RPMI7951 (cell line): Measurements from ENCODE around the gene MKI67. TPM values are rescaled to one million over a fixed set of nuclear protein-coding genes. Genes with fewer than 3 reads are reported as not detected.
"Not testable (repeated sequence)": the region's sequence is repeated elsewhere in the genome, so short reads cannot be mapped to it uniquely, and the experiment has no call there.

Experiments
- DNase-seq: peaks from one replicate; pipeline ENCODE4 v3.0.0-alpha.2; 2012; ENCODE audit warnings: low read depth
- total RNA-seq: library from RNA; depleted of rRNA; stranded (reverse); fragments of >200 nt; shearing (Covaris generic); gene quantifications from 2 replicates; pipeline ENCODE4 v1.2.3, GENCODE V29; 2014; rRNA removed

Gene MKI67, protein sequence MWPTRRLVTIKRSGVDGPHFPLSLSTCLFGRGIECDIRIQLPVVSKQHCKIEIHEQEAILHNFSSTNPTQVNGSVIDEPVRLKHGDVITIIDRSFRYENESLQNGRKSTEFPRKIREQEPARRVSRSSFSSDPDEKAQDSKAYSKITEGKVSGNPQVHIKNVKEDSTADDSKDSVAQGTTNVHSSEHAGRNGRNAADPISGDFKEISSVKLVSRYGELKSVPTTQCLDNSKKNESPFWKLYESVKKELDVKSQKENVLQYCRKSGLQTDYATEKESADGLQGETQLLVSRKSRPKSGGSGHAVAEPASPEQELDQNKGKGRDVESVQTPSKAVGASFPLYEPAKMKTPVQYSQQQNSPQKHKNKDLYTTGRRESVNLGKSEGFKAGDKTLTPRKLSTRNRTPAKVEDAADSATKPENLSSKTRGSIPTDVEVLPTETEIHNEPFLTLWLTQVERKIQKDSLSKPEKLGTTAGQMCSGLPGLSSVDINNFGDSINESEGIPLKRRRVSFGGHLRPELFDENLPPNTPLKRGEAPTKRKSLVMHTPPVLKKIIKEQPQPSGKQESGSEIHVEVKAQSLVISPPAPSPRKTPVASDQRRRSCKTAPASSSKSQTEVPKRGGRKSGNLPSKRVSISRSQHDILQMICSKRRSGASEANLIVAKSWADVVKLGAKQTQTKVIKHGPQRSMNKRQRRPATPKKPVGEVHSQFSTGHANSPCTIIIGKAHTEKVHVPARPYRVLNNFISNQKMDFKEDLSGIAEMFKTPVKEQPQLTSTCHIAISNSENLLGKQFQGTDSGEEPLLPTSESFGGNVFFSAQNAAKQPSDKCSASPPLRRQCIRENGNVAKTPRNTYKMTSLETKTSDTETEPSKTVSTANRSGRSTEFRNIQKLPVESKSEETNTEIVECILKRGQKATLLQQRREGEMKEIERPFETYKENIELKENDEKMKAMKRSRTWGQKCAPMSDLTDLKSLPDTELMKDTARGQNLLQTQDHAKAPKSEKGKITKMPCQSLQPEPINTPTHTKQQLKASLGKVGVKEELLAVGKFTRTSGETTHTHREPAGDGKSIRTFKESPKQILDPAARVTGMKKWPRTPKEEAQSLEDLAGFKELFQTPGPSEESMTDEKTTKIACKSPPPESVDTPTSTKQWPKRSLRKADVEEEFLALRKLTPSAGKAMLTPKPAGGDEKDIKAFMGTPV (N-terminal part only)
- total RNA-seq: 41.8 and 48.5 TPM in 2 replicates

GRCh38 chr10:128125944-128126764 is at the start of gene MKI67:
TSS of gene MKI67 (minus strand) at chr10:128126423. CDS start at chr10:128125667, 756 bp downstream.
- DNase-seq: peak; percentile 89

DNA sequence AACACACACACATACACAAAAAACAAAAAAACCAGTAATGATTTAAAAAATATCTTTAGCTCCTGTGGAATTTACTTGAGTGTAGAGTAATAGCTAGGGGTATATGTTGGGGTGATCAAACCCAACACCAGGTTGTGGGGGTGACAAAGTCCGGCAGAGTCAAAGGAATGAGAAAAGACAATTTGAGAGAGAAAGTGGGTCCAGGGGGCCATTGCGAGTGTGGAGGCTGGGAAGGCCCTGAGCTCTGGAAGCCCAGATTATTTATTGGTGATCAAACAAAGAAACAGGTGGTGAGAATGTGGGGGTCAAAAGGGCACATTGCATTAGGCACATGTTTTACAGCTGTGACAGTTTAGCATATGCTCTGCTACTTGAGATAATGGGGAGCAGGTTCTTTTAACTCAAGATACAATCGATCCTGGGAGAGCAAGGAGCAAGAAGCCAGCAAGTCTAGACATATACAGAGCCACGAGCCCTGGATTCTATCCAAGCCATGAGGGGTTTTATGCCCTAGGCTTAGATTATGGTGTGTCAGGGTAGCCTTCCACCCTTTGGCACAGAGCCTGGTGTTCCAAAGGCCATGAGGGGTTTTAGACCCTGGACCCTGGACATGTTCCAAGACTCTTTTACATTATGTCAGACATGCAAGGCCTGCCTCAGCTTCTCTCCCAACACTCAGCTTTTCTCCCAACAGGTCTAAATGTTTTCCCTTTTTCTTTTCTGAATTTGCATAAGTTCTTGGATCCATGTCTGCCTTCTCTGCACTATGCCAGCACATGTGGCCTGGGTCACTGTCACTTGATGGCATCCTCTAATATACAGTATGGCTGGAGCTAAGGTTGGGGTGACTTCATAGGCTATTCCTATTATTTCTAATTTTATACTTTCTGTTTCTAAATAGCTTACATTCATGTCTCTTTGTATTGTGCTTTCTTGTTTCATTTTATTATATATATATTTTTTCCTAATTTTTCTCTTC is 48.6 kb upstream of the MKI67 start:
- no peak for DNase-seq

DNA sequence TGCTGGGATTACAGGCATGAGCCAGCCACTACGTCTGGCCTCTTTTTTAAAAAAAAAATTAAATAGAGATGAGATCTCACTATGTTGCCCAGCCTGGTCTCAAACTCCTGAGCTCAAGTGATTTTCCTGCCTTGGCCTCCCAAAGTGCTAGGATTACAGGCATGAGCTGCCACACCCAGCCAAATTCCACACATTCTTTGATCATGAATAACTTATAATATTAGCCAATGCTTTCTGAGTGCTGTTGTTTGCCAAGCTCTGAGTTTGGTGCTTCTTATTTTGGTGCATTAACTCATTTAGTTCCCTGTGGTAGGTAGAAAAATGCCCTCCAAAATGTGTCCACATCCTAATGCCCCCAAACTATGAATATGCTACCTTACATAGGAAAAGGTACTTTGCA is 47.2 kb upstream of the MKI67 start:
- DNase-seq: no peak

DNA sequence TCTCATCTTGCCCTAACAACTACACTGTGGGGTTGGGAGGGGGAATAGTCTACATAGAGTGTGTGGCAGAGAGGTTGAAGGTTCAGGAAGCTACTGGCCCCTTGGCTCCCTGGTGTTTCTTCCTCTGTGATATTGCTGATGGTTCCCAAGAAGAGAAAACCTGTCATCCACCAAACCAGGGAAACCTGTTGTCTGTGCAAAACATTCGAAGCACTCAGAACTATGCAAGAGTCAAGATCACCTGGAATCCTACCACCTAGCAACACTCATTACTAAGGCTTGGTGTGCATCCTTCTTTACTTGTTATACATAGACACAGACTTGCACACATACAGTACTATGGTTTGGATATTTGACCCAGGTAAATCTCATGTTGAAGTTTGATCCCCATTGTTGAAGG is 46.5 kb upstream of the MKI67 start:
- no peak for DNase-seq

GRCh38 chr10:128169811-128170379 is 43.7 kb upstream of the MKI67 start:
- DNase-seq: no peak

DNA sequence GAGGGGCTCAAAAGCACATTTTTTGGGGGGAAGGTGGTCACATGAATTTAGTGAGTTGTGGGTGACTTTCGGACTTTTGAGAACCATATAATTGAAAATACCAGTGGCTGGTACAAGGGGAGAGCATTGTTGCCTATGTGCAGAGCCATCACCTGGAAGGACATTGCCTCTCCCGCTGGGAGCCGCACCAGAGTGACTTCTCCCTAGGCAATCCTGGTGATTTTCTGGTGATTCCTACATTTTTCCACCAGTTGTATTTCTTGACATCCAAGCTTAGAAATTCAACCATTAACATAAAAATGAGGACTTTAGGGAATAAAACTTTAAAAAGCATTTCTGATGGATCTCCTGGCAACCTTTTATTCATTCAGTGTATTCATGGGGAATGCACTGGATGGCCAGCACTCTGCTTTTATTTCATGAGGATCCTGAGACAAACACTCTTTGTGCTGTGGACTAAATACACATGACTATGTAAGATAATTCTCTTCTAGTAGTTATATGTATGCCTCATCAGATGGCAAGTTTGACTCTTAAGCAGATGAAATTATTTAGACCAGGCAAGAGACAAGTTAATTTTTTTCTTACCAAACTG is 41.8 kb upstream of the MKI67 start:
- DNase-seq: no peak

GRCh38 chr10:128167123-128167522 is 40.9 kb upstream of the MKI67 start:
- DNase-seq: not testable (repeated sequence)

DNA sequence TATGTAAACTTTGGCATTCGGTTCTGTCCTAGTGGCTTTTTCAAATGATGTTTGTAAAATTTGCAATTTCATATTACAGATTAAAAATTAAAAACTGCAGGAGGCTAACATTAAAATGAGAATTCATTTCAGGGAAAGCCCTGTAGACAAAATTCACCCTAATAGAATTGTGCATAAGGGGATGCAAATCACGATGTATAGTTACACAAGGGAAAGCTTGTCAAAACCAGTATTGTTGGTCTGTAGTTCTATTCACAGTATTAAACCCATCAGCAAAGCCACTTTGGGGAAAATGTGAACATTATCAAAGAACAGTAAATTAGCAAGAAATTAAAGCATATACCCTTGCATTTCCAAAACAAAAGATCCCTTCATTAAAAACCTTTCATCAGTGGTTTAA is 39.9 kb upstream of the MKI67 start:
- no peak for DNase-seq

DNA sequence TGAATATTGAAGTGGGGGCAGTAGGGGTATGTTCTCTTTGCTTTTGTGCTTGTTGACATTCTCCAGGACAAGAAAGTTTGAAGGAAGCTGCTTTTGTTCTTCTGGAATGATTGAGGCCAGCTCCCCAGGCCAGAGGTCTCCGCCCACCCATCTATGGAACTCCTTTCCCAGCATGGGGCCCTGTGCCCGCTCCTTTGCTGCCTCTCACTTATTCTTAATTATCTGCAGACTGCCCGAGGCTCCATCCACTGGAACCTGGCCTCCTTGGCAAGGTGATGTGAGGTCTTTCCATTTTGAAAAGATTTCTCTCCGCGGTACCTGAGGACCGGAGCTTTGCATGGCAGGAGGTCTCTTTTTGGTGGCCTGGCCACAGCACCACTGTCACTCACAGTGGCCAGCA is 39.3 kb upstream of the MKI67 start:
- DNase-seq: no peak

DNA sequence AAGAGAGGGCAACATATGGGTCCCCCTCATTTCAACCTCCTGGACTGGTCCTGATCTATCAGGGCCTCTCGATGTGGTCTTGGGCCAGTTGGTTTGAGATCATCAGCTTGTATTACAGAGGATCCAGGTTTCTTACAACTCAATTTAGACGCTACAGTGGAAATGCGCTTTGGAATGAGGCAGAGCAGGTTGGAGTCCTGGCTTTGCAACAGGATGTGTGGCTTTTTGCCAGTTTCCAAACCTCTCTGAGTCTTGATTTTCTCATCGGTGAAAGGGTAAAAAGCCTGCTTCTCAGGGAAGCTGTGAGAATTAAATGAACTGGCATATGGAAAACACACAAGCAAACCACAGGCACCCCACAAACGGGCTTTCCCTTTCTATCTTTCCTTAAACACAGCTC is 37.5 kb upstream of the MKI67 start:
- DNase-seq: no peak

- no peak for DNase-seq
Observed at GRCh38 chr10:128161031-128161430, 34.8 kb upstream of the MKI67 start.

- DNase-seq: no peak
Observed at GRCh38 chr10:128160297-128160711, 34.1 kb upstream of the MKI67 start.

- no peak for DNase-seq
Observed at GRCh38 chr10:128158021-128158795, 32.0 kb upstream of the MKI67 start.

- DNase-seq: no peak
Observed at GRCh38 chr10:128156999-128157755, 31.0 kb upstream of the MKI67 start.

DNA sequence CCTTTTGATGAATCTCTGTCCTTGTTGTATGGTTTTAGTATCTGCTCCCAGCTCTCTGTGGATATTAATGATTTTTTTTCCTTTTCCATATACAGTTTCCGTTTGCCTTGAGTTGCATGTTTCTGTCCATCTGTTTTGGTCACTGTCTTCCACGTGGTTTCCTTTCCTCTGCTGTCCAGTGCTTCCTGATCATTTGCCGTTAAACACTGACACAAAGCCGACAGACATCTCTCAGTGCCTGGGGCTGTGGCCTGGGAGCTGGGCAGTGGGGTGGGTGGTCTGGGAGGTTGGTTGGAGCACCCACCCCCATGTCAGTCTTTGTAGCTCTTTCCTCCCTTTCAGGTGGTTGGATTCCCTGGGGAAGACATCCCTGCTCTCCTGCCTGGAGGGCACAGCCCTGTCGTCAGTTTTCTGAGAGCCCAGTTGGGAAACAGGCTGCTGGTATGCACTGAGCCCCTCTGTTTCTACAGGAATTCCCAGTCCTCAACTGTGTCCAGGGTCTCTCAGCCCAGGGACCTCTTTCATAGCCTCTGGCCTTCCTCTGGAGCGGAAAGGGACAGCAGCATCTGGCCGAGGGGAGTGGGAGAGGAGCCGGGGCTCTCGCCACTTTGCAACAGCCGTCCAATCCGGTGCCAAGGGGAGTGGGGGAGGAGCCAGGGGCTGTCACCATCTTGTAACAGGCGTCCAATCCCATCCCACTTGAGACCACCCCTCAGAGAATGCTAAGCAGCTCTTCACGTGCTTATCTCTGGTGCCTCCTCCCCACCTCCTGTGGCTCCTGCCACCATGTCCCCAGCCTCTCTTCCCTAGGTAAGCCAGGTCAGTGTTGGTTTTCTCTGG is 26.7 kb upstream of the MKI67 start:
- no peak for DNase-seq

GRCh38 chr10:128151031-128151430 is 24.8 kb upstream of the MKI67 start:
- no peak for DNase-seq

GRCh38 chr10:128150561-128150960 is 24.3 kb upstream of the MKI67 start:
- no peak for DNase-seq
